OCI-LY1 (cell line): Measurements from ENCODE around the gene ATP6V1E1.

Experiments used
- H2AFZ ChIP-seq: fragments of 200-600 bp; sonication (generic), shearing (Covaris generic); 2 replicates; pipeline ENCODE4 v1.6.0; 2014; ENCODE audit warnings: antibody characterized with exemption, mild to moderate bottlenecking, low read length
- H3F3A ChIP-seq: fragments of 200-600 bp; sonication (generic), shearing (Covaris generic); 2 replicates; pipeline ENCODE4 v1.6.0; 2014; ENCODE audit warnings: mild to moderate bottlenecking, antibody characterized with exemption, low read length, moderate library complexity; ENCODE audit not compliant: insufficient read depth
- H3K27ac ChIP-seq: fragments of 200-600 bp; sonication (generic); 2 replicates; pipeline ENCODE4 v1.5.1; 2014; ENCODE audit warnings: low read length, mixed run types, mild to moderate bottlenecking, low read depth; ENCODE audit not compliant: poor library complexity, severe bottlenecking
- H3K27me3 ChIP-seq: fragments of 200-600 bp; sonication (generic); 2 replicates; pipeline ENCODE4 v1.6.0; 2014; ENCODE audit warnings: antibody characterized with exemption, mild to moderate bottlenecking, low read length, moderate library complexity; ENCODE audit not compliant: insufficient read depth
- H3K36me3 ChIP-seq: fragments of 200-600 bp; sonication (generic); 2 replicates; pipeline ENCODE4 v1.6.1; 2014; ENCODE audit warnings: mild to moderate bottlenecking, antibody characterized with exemption, low read length, moderate library complexity, mixed read lengths; ENCODE audit not compliant: insufficient read depth
- H3K4me1 ChIP-seq: fragments of 200-600 bp; sonication (generic); 2 replicates; pipeline ENCODE4 v1.5.1; 2014; ENCODE audit warnings: mild to moderate bottlenecking, low read length, moderate library complexity; ENCODE audit not compliant: insufficient read depth, severe bottlenecking
- H3K4me2 ChIP-seq: fragments of 200-600 bp; sonication (generic), shearing (Covaris generic); 2 replicates; pipeline ENCODE4 v1.6.1; 2014; ENCODE audit warnings: low read length
- H3K4me3 ChIP-seq: fragments of 200-600 bp; sonication (generic); 2 replicates; pipeline ENCODE4 v1.5.1; 2014; ENCODE audit warnings: low read length, low read depth, mild to moderate bottlenecking, mixed read lengths; ENCODE audit not compliant: poor library complexity, severe bottlenecking
- H3K79me2 ChIP-seq: fragments of 200-600 bp; shearing (Covaris generic); 2 replicates; pipeline ENCODE4 v1.6.1; 2016; ENCODE audit warnings: mixed run types, low read length, mixed read lengths; ENCODE audit not compliant: insufficient read depth
- H3K9ac ChIP-seq: fragments of 200-600 bp; sonication (generic), shearing (Covaris generic); 2 replicates; pipeline ENCODE4 v1.6.1; 2014; ENCODE audit warnings: mild to moderate bottlenecking, low read length, mixed read lengths
- H3K9me2 ChIP-seq: fragments of 200-600 bp; sonication (generic), shearing (Covaris generic); 2 replicates; pipeline ENCODE4 v1.6.1; 2014; ENCODE audit warnings: low read depth, mild to moderate bottlenecking, low read length, mixed read lengths
- H3K9me3 ChIP-seq: fragments of 200-600 bp; shearing (Covaris generic); 2 replicates; pipeline ENCODE4 v1.6.1; 2014; ENCODE audit warnings: low read length, mixed read lengths
- H4K20me1 ChIP-seq: fragments of 200-600 bp; sonication (generic), shearing (Covaris generic); 2 replicates; pipeline ENCODE4 v1.6.0; 2016; ENCODE audit warnings: mild to moderate bottlenecking, low read length; ENCODE audit not compliant: insufficient read depth
- EZH2 ChIP-seq: fragments of 200-600 bp; sonication (generic), shearing (Covaris generic); IDR thresholded peaks from 2 replicates; pipeline ENCODE4 v1.8.0; 2017; ENCODE audit warnings: borderline replicate concordance, mixed run types, mild to moderate bottlenecking, antibody characterized with exemption, low read length, moderate library complexity, mixed read lengths
- TF ChIP-seq, protein P1 (sequence below): fragments of 200-600 bp; sonication (generic), shearing (Covaris generic); IDR thresholded peaks from 2 replicates; pipeline ENCODE4 v1.5.1; 2017; ENCODE audit warnings: mild to moderate bottlenecking, antibody characterized with exemption, low read length, moderate library complexity, mixed read lengths

Gene ATP6V1E1

GRCh38 chr22:17586831-17587440 lies 41.6 kb downstream of the ATP6V1E1 start:
- H2AFZ ChIP-seq, result no peak overlapping the region
- H3K36me3 ChIP-seq, result peaks cover 19% of the 10 kb centered on the region; the same call in 1 of the 2 replicates
- H3K9me2 ChIP-seq, result no peaks in the 10 kb centered on the region
- no peaks in the 10 kb centered on the region for H3K27me3 ChIP-seq
- no peaks in the 10 kb centered on the region for H4K20me1 ChIP-seq
- H3K4me2 ChIP-seq, result no peak overlapping the region
- no peaks in the 10 kb centered on the region for H3K79me2 ChIP-seq
- no peaks in the 10 kb centered on the region for H3K9me3 ChIP-seq
- no peaks in the 10 kb centered on the region for H3F3A ChIP-seq
- H3K27ac ChIP-seq, result no peak overlapping the region
- TF ChIP-seq, protein P1, sequence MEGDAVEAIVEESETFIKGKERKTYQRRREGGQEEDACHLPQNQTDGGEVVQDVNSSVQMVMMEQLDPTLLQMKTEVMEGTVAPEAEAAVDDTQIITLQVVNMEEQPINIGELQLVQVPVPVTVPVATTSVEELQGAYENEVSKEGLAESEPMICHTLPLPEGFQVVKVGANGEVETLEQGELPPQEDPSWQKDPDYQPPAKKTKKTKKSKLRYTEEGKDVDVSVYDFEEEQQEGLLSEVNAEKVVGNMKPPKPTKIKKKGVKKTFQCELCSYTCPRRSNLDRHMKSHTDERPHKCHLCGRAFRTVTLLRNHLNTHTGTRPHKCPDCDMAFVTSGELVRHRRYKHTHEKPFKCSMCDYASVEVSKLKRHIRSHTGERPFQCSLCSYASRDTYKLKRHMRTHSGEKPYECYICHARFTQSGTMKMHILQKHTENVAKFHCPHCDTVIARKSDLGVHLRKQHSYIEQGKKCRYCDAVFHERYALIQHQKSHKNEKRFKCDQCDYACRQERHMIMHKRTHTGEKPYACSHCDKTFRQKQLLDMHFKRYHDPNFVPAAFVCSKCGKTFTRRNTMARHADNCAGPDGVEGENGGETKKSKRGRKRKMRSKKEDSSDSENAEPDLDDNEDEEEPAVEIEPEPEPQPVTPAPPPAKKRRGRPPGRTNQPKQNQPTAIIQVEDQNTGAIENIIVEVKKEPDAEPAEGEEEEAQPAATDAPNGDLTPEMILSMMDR, result no peak
- no peak for TF ChIP-seq EZH2
- no peak overlapping the region for H3K9ac ChIP-seq
- no peak overlapping the region for H3K4me3 ChIP-seq
- no peaks in the 10 kb centered on the region for H3K4me1 ChIP-seq

- no peaks in the 10 kb centered on the region for H3F3A ChIP-seq
- H3K4me2 ChIP-seq, result no peak overlapping the region
- H3K36me3 ChIP-seq, result no peaks in the 10 kb centered on the region
- no peaks in the 10 kb centered on the region for H3K79me2 ChIP-seq
- H3K9ac ChIP-seq, result no peak overlapping the region
- no peaks in the 10 kb centered on the region for H4K20me1 ChIP-seq
- no peaks in the 10 kb centered on the region for H3K4me1 ChIP-seq
- no peaks in the 10 kb centered on the region for H3K27me3 ChIP-seq
- no peak overlapping the region for H2AFZ ChIP-seq
- TF ChIP-seq, protein P1, result no peak
- TF ChIP-seq EZH2, result no peak
- no peak overlapping the region for H3K27ac ChIP-seq
- H3K9me2 ChIP-seq, result no peaks in the 10 kb centered on the region
- H3K9me3 ChIP-seq, result no peaks in the 10 kb centered on the region
- H3K4me3 ChIP-seq, result no peak overlapping the region
Observed at GRCh38 chr22:17583151-17583550, 45.4 kb downstream of the ATP6V1E1 start.

DNA sequence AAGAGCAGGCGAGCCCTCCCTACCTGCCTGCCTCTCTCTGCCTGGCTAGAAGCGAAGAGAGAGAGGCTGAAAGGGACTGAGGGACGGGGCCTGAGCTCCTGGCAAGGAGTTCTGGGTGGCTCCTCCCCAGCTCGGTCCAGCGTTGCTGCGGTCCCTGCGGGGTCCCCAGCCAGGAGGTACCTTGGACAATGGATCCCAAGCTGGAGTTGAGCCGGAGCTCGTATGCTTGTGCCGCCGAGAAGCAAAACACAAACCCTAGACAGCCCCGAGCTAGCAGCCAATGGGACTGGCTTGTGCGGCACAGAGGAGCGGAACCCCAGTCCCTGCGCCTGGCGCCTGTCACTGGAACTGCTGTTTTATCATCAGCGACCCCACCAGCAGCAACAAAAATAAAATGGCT lies 46.9 kb downstream of the ATP6V1E1 start:
- no peaks in the 10 kb centered on the region for H3K27me3 ChIP-seq
- H3K4me2 ChIP-seq, result no peak overlapping the region
- no peaks in the 10 kb centered on the region for H3K4me1 ChIP-seq
- H3K9ac ChIP-seq, result no peak overlapping the region
- no peaks in the 10 kb centered on the region for H3K79me2 ChIP-seq
- no peaks in the 10 kb centered on the region for H3F3A ChIP-seq
- no peaks in the 10 kb centered on the region for H3K9me2 ChIP-seq
- no peaks in the 10 kb centered on the region for H3K9me3 ChIP-seq
- no peak overlapping the region for H3K4me3 ChIP-seq
- no peak for TF ChIP-seq EZH2
- TF ChIP-seq, protein P1, result no peak
- H3K27ac ChIP-seq, result no peak overlapping the region
- H4K20me1 ChIP-seq, result no peaks in the 10 kb centered on the region
- no peaks in the 10 kb centered on the region for H3K36me3 ChIP-seq
- no peak overlapping the region for H2AFZ ChIP-seq
